ENCODE measurements around the gene PGLYRP1.

DNA sequence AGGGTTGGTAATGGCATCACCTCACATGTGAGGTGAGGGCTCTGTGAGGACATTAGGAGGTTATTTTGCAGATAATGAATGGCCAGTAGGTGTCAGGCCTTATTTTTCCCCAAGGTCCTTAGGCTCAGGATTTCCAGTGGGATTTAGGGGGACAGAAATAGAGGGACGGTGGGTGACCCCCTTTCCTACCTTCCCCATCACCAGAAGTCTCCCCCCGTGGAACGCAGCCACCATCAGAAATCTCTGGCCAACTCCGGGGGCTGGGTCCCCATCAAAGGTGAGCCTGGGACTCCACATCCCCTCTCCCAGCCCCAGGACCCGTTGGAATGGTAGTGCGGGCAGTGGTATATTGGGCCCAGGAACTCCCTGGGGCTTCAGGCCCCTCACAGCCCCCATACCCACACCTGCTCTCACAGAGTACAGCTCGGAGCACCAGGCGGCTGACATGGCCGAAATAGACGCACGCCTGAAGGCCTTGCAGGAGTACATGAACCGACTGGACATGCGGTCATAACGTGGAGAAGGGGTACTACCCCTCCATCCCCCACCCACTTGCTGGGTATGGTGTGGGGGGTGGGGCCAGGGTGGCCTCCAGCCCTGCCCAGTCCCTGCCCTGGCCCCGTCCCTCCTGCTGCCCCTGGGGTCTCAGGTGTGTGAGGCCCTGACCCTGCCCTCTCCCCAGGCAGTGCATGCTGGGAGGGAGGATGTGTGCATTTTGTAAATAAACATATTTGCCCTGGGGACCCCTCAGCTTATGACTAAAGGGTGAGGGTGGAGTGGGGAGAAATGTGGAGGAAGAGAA lies 4.8 kb downstream of the PGLYRP1 start:
- TF ChIP-seq, protein P1, sequence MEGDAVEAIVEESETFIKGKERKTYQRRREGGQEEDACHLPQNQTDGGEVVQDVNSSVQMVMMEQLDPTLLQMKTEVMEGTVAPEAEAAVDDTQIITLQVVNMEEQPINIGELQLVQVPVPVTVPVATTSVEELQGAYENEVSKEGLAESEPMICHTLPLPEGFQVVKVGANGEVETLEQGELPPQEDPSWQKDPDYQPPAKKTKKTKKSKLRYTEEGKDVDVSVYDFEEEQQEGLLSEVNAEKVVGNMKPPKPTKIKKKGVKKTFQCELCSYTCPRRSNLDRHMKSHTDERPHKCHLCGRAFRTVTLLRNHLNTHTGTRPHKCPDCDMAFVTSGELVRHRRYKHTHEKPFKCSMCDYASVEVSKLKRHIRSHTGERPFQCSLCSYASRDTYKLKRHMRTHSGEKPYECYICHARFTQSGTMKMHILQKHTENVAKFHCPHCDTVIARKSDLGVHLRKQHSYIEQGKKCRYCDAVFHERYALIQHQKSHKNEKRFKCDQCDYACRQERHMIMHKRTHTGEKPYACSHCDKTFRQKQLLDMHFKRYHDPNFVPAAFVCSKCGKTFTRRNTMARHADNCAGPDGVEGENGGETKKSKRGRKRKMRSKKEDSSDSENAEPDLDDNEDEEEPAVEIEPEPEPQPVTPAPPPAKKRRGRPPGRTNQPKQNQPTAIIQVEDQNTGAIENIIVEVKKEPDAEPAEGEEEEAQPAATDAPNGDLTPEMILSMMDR (IDR thresholded peaks at IDR 0.05): no peak
- TF ChIP-seq POLR2A (IDR thresholded peaks at IDR 0.05) (no peak), POLR2AphosphoS5 (IDR thresholded peaks at IDR 0.05) (no peak)

All from transverse colon (tissue), 4 donors.